T-cell (primary cell): ENCODE results near the gene ZNF280A. TPM values are rescaled to one million over a fixed set of nuclear protein-coding genes. Genes with fewer than 3 reads are reported as not detected.

ENCODE experiments used
- ATAC-seq, 4 experiments: fragments of 200-7000 bp in 3 of 4; fragments of 150-1000 bp in 1 of 4; cut with Tn5 transposase; replicated peaks in 1 of 4; 1 replicate in 3 of 4; 2 replicates in 1 of 4; pipeline ENCODE4 v1.10.0; 2021; ENCODE audit warnings: moderate library complexity in 3 of 4, mild to moderate bottlenecking in 2 of 4, moderate number of reproducible peaks in 1 of 4
- CTCF ChIA-PET, 2 donors: fragments of 300-600 bp; sonication (Branson Sonifier 250); formaldehyde crosslinking; loops; one replicate each; lab custom pipeline; 2022; ENCODE audit warnings: antibody characterized with exemption in 2 of 2; lab: Charles Lee
- POLR2A ChIA-PET, 2 donors: fragments of 300-600 bp; sonication (Branson Sonifier 250); formaldehyde crosslinking; loops; one replicate each; lab custom pipeline; 2022; ENCODE audit warnings: antibody characterized with exemption in 2 of 2; lab: Charles Lee
- DNase-seq, 35 experiments: peaks; one replicate each; pipeline versions ENCODE4 v3.0.0 to v3.0.0-alpha.2; 2013 to 2023
- H3K27ac ChIP-seq: one replicate; pipeline ENCODE4 v1.5.1; 2013; ENCODE audit warnings: low read length
- H3K27me3 ChIP-seq, 2 experiments: replicated peaks in 1 of 2; 1 replicate in 1 of 2; 2 replicates in 1 of 2; pipeline versions ENCODE4 v1.6.1 to v1.7.0; 2013; ENCODE audit warnings: low read length in 1 of 2, mixed read lengths in 1 of 2; ENCODE audit not compliant: control insufficient read depth in 2 of 2, insufficient read depth in 2 of 2; ENCODE audit errors: extremely low read depth in 1 of 2
- H3K36me3 ChIP-seq, 2 donors: 1 replicate in 1 of 2; 2 replicates in 1 of 2; pipeline versions ENCODE4 v1.6.1 to v1.7.0; 2013; ENCODE audit warnings: low read length in 1 of 2; ENCODE audit not compliant: control insufficient read depth in 2 of 2, insufficient read depth in 1 of 2; ENCODE audit errors: extremely low read depth in 1 of 2
- H3K4me1 ChIP-seq, 2 experiments: 1 replicate in 1 of 2; 2 replicates in 1 of 2; pipeline versions ENCODE4 v1.6.1 to v1.7.0; 2013; ENCODE audit warnings: low read length in 2 of 2, mixed read lengths in 1 of 2; ENCODE audit not compliant: insufficient read depth in 2 of 2, control insufficient read depth in 1 of 2; ENCODE audit errors: extremely low read depth in 1 of 2
- H3K4me3 ChIP-seq, 2 donors: 1 replicate in 1 of 2; 2 replicates in 1 of 2; pipeline versions ENCODE4 v1.5.1 to v1.7.0; 2013; ENCODE audit warnings: mild to moderate bottlenecking in 2 of 2, low read length in 1 of 2, moderate library complexity in 1 of 2; ENCODE audit not compliant: control insufficient read depth in 1 of 2; ENCODE audit errors: extremely low read depth in 1 of 2
- H3K9me3 ChIP-seq: 2 replicates; pipeline ENCODE4 v1.7.0; 2013
- H3K27ac Mint-ChIP-seq, 2 donors: one replicate each; pipeline ENCODE4 v1.8.0; 2020 to 2021; ENCODE audit warnings: mild to moderate bottlenecking in 2 of 2, mixed read lengths in 2 of 2
- H3K27me3 Mint-ChIP-seq, 2 donors: one replicate each; pipeline ENCODE4 v1.8.0; 2021 to 2022; ENCODE audit warnings: mixed read lengths in 2 of 2
- H3K36me3 Mint-ChIP-seq: one replicate; pipeline ENCODE4 v1.8.0; 2021; ENCODE audit warnings: mixed read lengths
- H3K4me1 Mint-ChIP-seq, 3 donors: one replicate each; pipeline ENCODE4 v1.8.0; 2020 to 2022; ENCODE audit warnings: mixed read lengths in 3 of 3, mild to moderate bottlenecking in 1 of 3
- H3K4me3 Mint-ChIP-seq, 3 donors: one replicate each; pipeline ENCODE4 v1.8.0; 2020 to 2022; ENCODE audit warnings: mild to moderate bottlenecking in 3 of 3, mixed read lengths in 3 of 3, moderate library complexity in 3 of 3
- H3K9me3 Mint-ChIP-seq, 3 donors: one replicate each; pipeline ENCODE4 v1.8.0; 2020 to 2022; ENCODE audit warnings: mixed read lengths in 3 of 3
- WGBS: methylation state at CpG from one replicate; pipeline ENCODE4 v1.1.5; 2013; ENCODE audit warnings: missing lambda C conversion rate; ENCODE audit not compliant: insufficient coverage; 5-methylcytosine and 5-hydroxymethylcytosine counted together
- total RNA-seq, 35 experiments: library from RNA in 6 of 35; stranded (reverse) in 6 of 35; fragments of 120-200 nt in 1 of 35; gene quantifications; one replicate each; pipeline versions ENCODE4 v1.2.1 to v1.2.4 and lab custom pipeline; 2013 to 2026

The ZNF280A gene
- total RNA-seq, 5 donors from 2014 or later (not counting 1 experiment from before 2014, with no cell fraction given), result not detected

DNA sequence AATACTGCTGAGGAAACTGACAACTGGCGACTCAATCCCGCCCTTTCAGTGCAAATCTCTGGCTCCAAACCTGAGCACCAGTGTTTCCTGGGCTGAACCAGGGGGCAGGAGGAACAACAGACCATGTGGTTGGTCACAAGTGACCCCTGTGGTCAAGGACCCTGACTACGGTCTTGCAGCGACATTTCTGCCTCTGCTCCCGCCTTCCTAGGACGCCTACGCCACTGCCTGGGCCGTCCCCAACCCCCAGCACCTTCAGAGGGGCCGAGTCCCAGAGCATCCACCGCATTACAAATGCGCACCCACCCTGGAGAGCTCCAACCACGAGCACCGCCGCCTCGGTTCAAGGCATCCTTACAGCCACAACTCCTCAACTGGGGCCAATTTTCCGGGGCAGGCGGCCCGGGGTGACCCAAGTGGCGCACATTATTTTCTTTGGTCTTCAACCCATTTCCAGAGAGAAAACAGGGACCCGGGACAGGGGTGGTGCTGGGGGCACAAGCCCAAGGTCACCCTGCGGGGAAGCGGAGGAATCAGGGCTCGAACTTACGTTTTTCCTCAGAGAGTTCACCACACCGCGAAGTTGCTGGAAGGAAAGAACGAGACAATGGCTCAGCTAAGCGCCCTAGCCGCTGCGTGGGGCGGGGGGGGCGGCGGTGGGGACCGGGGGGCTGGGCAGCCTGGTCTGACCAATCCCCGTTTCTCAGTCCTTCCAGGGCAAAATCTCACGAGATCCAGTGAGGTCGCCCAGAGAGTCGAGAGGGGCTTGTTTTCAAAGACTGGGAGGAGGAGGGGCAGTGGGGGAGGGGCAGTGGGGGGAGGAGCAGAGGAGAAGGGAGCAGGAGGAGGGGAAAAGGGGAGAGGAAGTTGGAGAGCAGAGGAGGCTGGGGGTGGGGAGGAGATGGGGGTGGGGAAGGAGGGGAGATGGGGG, 37.2 kb upstream of the ZNF280A start:
- POLR2A ChIA-PET, result no interaction called here
- 94% methylated on average over 27 of the region's 38 CpGs for WGBS
- CTCF ChIA-PET, result no interaction called here
- Mint-ChIP-seq H3K9me3 (no peaks in the 10 kb centered on the region), H3K27ac (no peak overlapping the region), H3K27me3 (no peaks in the 10 kb centered on the region), H3K36me3 (no peaks in the 10 kb centered on the region), H3K4me3 (no peak overlapping the region), H3K4me1 (peaks cover 0 to 4% (median 4%) of the 10 kb centered on the region in 3 donors)
- peaks cover 0 to 9% of the 10 kb centered on the region in 2 experiments for H3K27me3 ChIP-seq
- H3K27ac ChIP-seq, result no peak overlapping the region
- ATAC-seq (no peak), DNase-seq (no peak)
- no peaks in the 10 kb centered on the region for H3K9me3 ChIP-seq
- peaks cover 0 to 8% of the 10 kb centered on the region in 2 experiments for H3K4me1 ChIP-seq
- no peaks in the 10 kb centered on the region for H3K36me3 ChIP-seq
- H3K4me3 ChIP-seq, result no peak overlapping the region

DNA sequence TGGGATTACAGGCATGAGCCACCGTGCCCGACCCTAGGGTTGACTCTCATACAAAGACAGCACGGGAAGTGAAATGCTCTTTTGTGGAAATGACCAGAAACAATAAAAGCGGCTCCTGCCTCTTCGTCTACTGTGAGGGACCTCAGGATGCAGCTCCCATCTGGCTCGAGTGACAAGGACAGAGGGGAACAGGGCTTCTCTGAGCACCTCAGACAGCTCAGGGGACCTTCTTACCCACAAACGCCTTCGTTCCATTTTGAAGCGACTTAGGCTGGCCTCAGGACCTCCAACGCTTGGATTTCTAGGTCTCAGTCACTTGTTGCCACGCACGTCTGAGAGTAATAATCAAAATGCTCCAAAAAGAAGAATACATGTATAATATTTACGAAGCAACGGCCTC, 36.5 kb upstream of the ZNF280A start:
- Mint-ChIP-seq H3K4me1 (peaks cover 0 to 4% (median 4%) of the 10 kb centered on the region in 3 donors), H3K9me3 (no peaks in the 10 kb centered on the region), H3K27me3 (no peaks in the 10 kb centered on the region), H3K36me3 (no peaks in the 10 kb centered on the region), H3K4me3 (no peak overlapping the region), H3K27ac (no peak overlapping the region)
- Histone ChIP-seq H3K27me3 (peaks cover 0 to 9% of the 10 kb centered on the region in 2 experiments), H3K4me1 (peaks cover 0 to 8% of the 10 kb centered on the region in 2 experiments), H3K36me3 (no peaks in the 10 kb centered on the region), H3K4me3 (no peak overlapping the region), H3K9me3 (no peaks in the 10 kb centered on the region), H3K27ac (no peak overlapping the region)
- POLR2A ChIA-PET, result no interaction called here
- ATAC-seq (no peak), DNase-seq (no peak)
- 93% methylated on average over 14 of the region's 14 CpGs for WGBS
- CTCF ChIA-PET, result no interaction called here

DNA sequence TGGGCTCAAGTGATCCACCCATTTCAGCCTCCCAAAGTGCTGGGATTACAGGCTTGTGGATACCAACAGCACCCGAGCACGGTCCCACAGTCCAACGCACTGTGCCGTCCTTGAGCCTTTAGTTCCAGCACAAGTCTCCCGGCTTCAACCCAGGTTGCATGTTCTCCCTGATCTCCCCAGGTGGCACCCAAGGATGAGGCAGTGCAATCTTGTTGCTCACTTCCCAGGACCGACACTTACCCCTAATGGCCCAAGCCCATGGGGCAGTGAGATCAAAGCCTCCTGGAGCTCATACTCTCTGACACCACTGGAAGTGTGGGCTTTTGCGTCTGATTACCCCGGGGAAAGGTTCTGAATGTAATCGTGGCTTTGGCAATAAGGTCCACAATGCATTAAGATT, 35.5 kb upstream of the ZNF280A start:
- H3K4me3 Mint-ChIP-seq, result no peak overlapping the region
- CTCF ChIA-PET, result no interaction called here
- Histone ChIP-seq H3K27ac (no peak overlapping the region), H3K9me3 (no peaks in the 10 kb centered on the region), H3K27me3 (peaks cover 0 to 9% of the 10 kb centered on the region in 2 experiments), H3K36me3 (no peaks in the 10 kb centered on the region), H3K4me3 (no peak overlapping the region), H3K4me1 (peaks cover 0 to 8% of the 10 kb centered on the region in 2 experiments)
- peaks cover 0 to 4% (median 4%) of the 10 kb centered on the region in 3 donors for H3K4me1 Mint-ChIP-seq
- ATAC-seq (no peak), DNase-seq (no peak)
- 89% methylated on average over 5 of the region's 9 CpGs for WGBS
- no peaks in the 10 kb centered on the region for H3K36me3 Mint-ChIP-seq
- H3K27ac Mint-ChIP-seq, result no peak overlapping the region
- POLR2A ChIA-PET, result no interaction called here
- H3K9me3 Mint-ChIP-seq, result no peaks in the 10 kb centered on the region
- H3K27me3 Mint-ChIP-seq, result no peaks in the 10 kb centered on the region

DNA sequence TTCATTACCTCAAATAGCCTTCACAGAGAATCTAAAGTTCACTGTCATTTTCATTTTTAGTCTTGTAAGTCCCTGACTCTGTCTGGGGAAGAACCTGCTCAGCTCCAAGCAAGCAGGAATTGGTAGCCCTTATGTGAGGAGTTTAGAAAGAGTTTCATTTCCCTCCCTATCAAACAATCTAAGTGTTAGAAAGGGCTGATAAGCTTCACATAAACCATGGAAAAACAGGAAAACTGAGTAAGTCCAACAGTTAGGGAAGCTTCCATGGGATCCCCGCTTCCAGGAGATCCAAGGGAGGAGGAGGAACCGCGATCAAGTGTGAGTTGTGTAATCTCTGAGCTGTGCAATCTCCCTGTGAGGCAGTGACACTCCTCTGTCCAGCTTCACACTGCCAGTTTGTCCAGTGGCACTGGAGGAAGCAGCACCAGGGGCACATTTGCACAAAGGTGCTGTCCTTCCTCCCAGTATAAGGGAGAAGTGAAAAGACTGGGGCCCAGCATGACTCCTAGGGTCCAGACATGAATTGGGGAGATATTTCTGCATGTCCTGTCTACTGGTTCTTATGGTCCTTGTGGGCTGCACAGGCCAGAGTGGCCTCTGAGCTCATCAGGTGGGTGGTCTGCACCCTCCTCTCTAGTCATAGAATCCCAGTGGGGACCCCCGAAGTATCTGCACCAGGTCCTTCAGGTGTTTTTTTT, 34.7 kb upstream of the ZNF280A start:
- 92% methylated on average over 4 of the region's 4 CpGs for WGBS
- ChIA-PET POLR2A (no interaction called here), CTCF (no interaction called here)
- Mint-ChIP-seq H3K27ac (no peak overlapping the region), H3K9me3 (no peaks in the 10 kb centered on the region), H3K4me3 (no peak overlapping the region), H3K36me3 (no peaks in the 10 kb centered on the region), H3K27me3 (no peaks in the 10 kb centered on the region), H3K4me1 (peaks cover 0 to 4% (median 4%) of the 10 kb centered on the region in 3 donors)
- Histone ChIP-seq H3K27ac (no peak overlapping the region), H3K9me3 (no peaks in the 10 kb centered on the region), H3K27me3 (peaks cover 0 to 9% of the 10 kb centered on the region in 2 experiments), H3K4me3 (no peak overlapping the region), H3K36me3 (no peaks in the 10 kb centered on the region), H3K4me1 (peaks cover 0 to 8% of the 10 kb centered on the region in 2 experiments)
- ATAC-seq (no peak), DNase-seq (no peak)

DNA sequence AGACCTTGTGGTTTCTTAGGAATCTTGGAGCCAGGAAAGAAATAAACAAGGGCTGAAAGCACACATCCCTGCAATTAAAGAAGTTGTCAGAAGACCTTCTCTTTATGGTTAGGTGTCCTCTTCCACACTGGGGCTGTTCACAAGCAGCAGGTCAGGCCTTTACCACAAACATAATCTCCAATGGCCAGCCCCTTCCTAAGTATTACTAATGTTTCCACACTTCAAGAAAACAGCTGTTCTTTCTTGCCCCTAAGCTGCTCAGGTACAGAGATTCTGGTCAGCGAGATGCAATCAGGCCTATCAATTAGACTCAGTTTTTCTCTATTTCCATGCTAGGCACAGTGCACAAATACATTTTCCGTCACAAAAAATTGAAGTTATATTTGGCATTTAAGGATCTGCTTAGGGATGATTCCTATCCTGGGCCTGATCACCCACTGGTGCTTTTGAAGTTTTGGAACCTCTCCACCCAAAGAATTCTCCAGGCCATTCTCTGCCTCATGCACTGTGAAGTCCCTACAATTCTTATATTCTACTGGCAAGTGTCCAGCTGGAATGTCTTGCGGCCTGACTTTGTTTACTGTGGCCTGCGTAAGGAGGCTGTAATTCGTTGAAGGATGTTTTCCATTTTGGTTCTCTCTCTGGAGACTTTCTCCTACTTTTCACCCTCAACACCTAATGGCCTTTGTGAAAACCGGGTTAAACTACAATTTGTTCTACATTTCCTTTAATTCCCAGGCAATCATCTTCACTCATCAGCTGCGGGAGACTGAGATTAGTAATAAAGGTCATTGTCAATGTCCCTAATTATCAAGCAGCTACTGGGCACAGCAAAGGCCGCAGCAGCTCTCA, 33.9 kb upstream of the ZNF280A start:
- Mint-ChIP-seq H3K4me1 (peaks cover 0 to 1% (median under 1%) of the 10 kb centered on the region in 3 donors), H3K27me3 (no peaks in the 10 kb centered on the region), H3K27ac (no peak overlapping the region), H3K9me3 (no peaks in the 10 kb centered on the region), H3K4me3 (no peak overlapping the region), H3K36me3 (no peaks in the 10 kb centered on the region)
- Histone ChIP-seq H3K27ac (no peak overlapping the region), H3K4me3 (no peak overlapping the region), H3K4me1 (peaks cover 0 to 3% of the 10 kb centered on the region in 2 experiments), H3K36me3 (no peaks in the 10 kb centered on the region), H3K27me3 (peaks cover 0 to 4% of the 10 kb centered on the region in 2 experiments), H3K9me3 (no peaks in the 10 kb centered on the region)
- DNase-seq (no peak), ATAC-seq (no peak)
- 80% methylated on average over 1 of the region's 8 CpGs for WGBS
- POLR2A ChIA-PET, result no interaction called here
- CTCF ChIA-PET, result no interaction called here

DNA sequence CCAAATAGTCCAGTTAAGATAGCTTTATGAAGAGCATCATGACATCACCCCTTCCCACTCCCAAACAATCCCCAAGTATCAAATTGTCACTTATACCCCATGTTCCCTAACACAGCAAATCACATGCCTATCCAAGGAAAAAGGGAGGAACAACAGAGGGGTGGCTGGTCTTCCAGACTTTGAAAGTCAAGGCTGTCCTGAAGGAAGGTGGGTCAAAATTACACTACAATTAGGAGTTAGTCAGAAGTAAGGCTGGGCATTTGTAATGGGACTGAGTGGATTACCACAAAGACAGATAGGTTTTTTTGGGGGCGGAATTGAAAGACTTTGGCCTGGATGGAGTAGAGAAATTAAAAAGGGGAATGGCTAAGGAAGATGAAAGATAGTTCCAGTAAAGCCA, 33.1 kb upstream of the ZNF280A start:
- H3K27ac Mint-ChIP-seq, result no peak overlapping the region
- POLR2A ChIA-PET, result no interaction called here
- no peaks in the 10 kb centered on the region for H3K27me3 Mint-ChIP-seq
- no CpG with 5 or more reads among the region's 1 CpG for WGBS
- H3K9me3 ChIP-seq, result no peaks in the 10 kb centered on the region
- H3K36me3 ChIP-seq, result no peaks in the 10 kb centered on the region
- no peak overlapping the region for H3K27ac ChIP-seq
- no peaks in the 10 kb centered on the region for H3K9me3 Mint-ChIP-seq
- H3K4me1 Mint-ChIP-seq, result no peaks in the 10 kb centered on the region
- ATAC-seq (no peak), DNase-seq (no peak)
- CTCF ChIA-PET, result no interaction called here
- peaks cover 0 to 3% of the 10 kb centered on the region in 2 experiments for H3K27me3 ChIP-seq
- H3K4me3 ChIP-seq, result no peak overlapping the region
- H3K4me1 ChIP-seq, result no peaks in the 10 kb centered on the region
- H3K4me3 Mint-ChIP-seq, result no peak overlapping the region
- no peaks in the 10 kb centered on the region for H3K36me3 Mint-ChIP-seq
